IgD-negative memory B cell (primary cell): ENCODE measurements around the gene SPDYE1. TPM values are rescaled to one million over a fixed set of nuclear protein-coding genes. Genes with fewer than 3 reads are reported as not detected.
A peak's percentile ranks its signal among the peaks of the same experiment; 100 is the strongest.

Experiments
- H3K27ac Mint-ChIP-seq, 3 donors: one replicate each; pipeline ENCODE4 v1.8.0; 2020 to 2022; ENCODE audit warnings: mild to moderate bottlenecking in 3 of 3, mixed read lengths in 3 of 3, moderate library complexity in 1 of 3
- H3K27me3 Mint-ChIP-seq: one replicate; pipeline ENCODE4 v1.8.0; 2021; ENCODE audit warnings: mixed read lengths
- H3K36me3 Mint-ChIP-seq: one replicate; pipeline ENCODE4 v1.8.0; 2020; ENCODE audit warnings: mild to moderate bottlenecking, mixed read lengths
- H3K4me1 Mint-ChIP-seq, 3 donors: one replicate each; pipeline ENCODE4 v1.8.0; 2020 to 2022; ENCODE audit warnings: mixed read lengths in 3 of 3, mild to moderate bottlenecking in 1 of 3
- H3K4me3 Mint-ChIP-seq, 4 donors: one replicate each; pipeline ENCODE4 v1.8.0; 2020 to 2022; ENCODE audit warnings: mild to moderate bottlenecking in 4 of 4, mixed read lengths in 4 of 4, moderate library complexity in 3 of 4
- H3K9me3 Mint-ChIP-seq, 3 donors: one replicate each; pipeline ENCODE4 v1.8.0; 2020 to 2021; ENCODE audit warnings: mixed read lengths in 3 of 3, mild to moderate bottlenecking in 1 of 3
- polyA plus RNA-seq: library from polyadenylated mRNA; unstranded; fragments of 300-500 nt; fragmentation: Illumina TruSeq; gene quantifications from one replicate; pipeline ENCODE4 v1.2.3, GENCODE V29; 2021

Gene SPDYE1
- polyA plus RNA-seq, 1 donor from 2014 or later: 0.10 TPM

- peaks cover 16 to 60% (median 45%) of the 10 kb centered on the region in 3 donors for H3K4me1 Mint-ChIP-seq
- H3K9me3 Mint-ChIP-seq: no peaks in the 10 kb centered on the region
- H3K4me3 Mint-ChIP-seq: peak overlapping the region; percentile 87 to 95 (median 92)
- peak overlapping the region; percentile 87 to 98 (median 98) for H3K27ac Mint-ChIP-seq
- peaks cover 1% of the 10 kb centered on the region for H3K27me3 Mint-ChIP-seq
- peaks cover 6% of the 10 kb centered on the region for H3K36me3 Mint-ChIP-seq
Measured at GRCh38 chr7:44046321-44047061, 48.8 kb downstream of the SPDYE1 start.

- H3K4me3 Mint-ChIP-seq: peak overlapping the region; percentile 31 to 83 (median 56)
- peaks cover 16 to 66% (median 50%) of the 10 kb centered on the region in 3 donors for H3K4me1 Mint-ChIP-seq
- peaks cover 1% of the 10 kb centered on the region for H3K27me3 Mint-ChIP-seq
- H3K36me3 Mint-ChIP-seq: peaks cover 6% of the 10 kb centered on the region
- no peaks in the 10 kb centered on the region for H3K9me3 Mint-ChIP-seq
- peak overlapping the region; percentile 87 to 98 (median 98) for H3K27ac Mint-ChIP-seq
Measured at GRCh38 chr7:44048031-44048795, 50.5 kb downstream of the SPDYE1 start.

- Mint-ChIP-seq H3K27ac (peak overlapping the region in 1 of 3 donors; percentile 46), H3K27me3 (peaks cover 1% of the 10 kb centered on the region), H3K36me3 (peaks cover 6% of the 10 kb centered on the region), H3K9me3 (no peaks in the 10 kb centered on the region), H3K4me1 (peaks cover 21 to 64% (median 48%) of the 10 kb centered on the region in 3 donors), H3K4me3 (peak overlapping the region in 2 of 4 donors; percentile 33 to 41)
Measured at GRCh38 chr7:44050121-44050914, 52.6 kb downstream of the SPDYE1 start.

- H3K4me3 Mint-ChIP-seq: peak overlapping the region in 1 of 4 donors; percentile 33
- H3K27me3 Mint-ChIP-seq: peaks cover 1% of the 10 kb centered on the region
- H3K4me1 Mint-ChIP-seq: peaks cover 24 to 63% (median 48%) of the 10 kb centered on the region in 3 donors
- peak overlapping the region in 2 of 3 donors; percentile 21 to 46 for H3K27ac Mint-ChIP-seq
- H3K36me3 Mint-ChIP-seq: peaks cover 6% of the 10 kb centered on the region
- H3K9me3 Mint-ChIP-seq: no peaks in the 10 kb centered on the region
Measured at GRCh38 chr7:44050915-44051560, 53.3 kb downstream of the SPDYE1 start.

- Mint-ChIP-seq H3K4me1 (peaks cover 21 to 58% (median 47%) of the 10 kb centered on the region in 3 donors), H3K27me3 (no peaks in the 10 kb centered on the region), H3K36me3 (peaks cover 4% of the 10 kb centered on the region), H3K4me3 (peak overlapping the region in 1 of 4 donors; percentile 45), H3K27ac (peak overlapping the region in 2 of 3 donors; percentile 16 to 78), H3K9me3 (no peaks in the 10 kb centered on the region)
Measured at GRCh38 chr7:44051611-44052220, 54.0 kb downstream of the SPDYE1 start.

GRCh38 chr7:44052771-44053365 is 55.2 kb downstream of the SPDYE1 start:
- Mint-ChIP-seq H3K4me1 (peaks cover 18 to 56% (median 45%) of the 10 kb centered on the region in 3 donors), H3K9me3 (no peaks in the 10 kb centered on the region), H3K4me3 (peak overlapping the region in 1 of 4 donors; percentile 18), H3K27ac (peak overlapping the region; percentile 35 to 47 (median 41)), H3K36me3 (peaks cover 8% of the 10 kb centered on the region), H3K27me3 (no peaks in the 10 kb centered on the region)

- Mint-ChIP-seq H3K4me3 (no peak overlapping the region), H3K27ac (peak overlapping the region in 2 of 3 donors; percentile 78 to 89), H3K4me1 (peaks cover 39 to 61% (median 57%) of the 10 kb centered on the region in 3 donors), H3K9me3 (no peaks in the 10 kb centered on the region), H3K27me3 (peaks cover 4% of the 10 kb centered on the region), H3K36me3 (peaks cover 7% of the 10 kb centered on the region)
Measured at GRCh38 chr7:44056681-44057080, 59.0 kb downstream of the SPDYE1 start.

- peaks cover 39 to 58% (median 54%) of the 10 kb centered on the region in 3 donors for H3K4me1 Mint-ChIP-seq
- H3K9me3 Mint-ChIP-seq: no peaks in the 10 kb centered on the region
- peaks cover 7% of the 10 kb centered on the region for H3K36me3 Mint-ChIP-seq
- peak overlapping the region in 3 of 4 donors; percentile 11 to 93 (median 85) for H3K4me3 Mint-ChIP-seq
- peak overlapping the region; percentile 97 to 99 (median 97) for H3K27ac Mint-ChIP-seq
- H3K27me3 Mint-ChIP-seq: peaks cover 4% of the 10 kb centered on the region
Measured at GRCh38 chr7:44057181-44057848, 59.6 kb downstream of the SPDYE1 start.

- Mint-ChIP-seq H3K9me3 (no peaks in the 10 kb centered on the region), H3K36me3 (peaks cover 7% of the 10 kb centered on the region), H3K27me3 (peaks cover 4% of the 10 kb centered on the region), H3K4me1 (peaks cover 39 to 52% (median 51%) of the 10 kb centered on the region in 3 donors), H3K4me3 (peak overlapping the region; percentile 75 to 93 (median 82)), H3K27ac (peak overlapping the region; percentile 97 to 99 (median 97))
Measured at GRCh38 chr7:44057849-44058758, 60.4 kb downstream of the SPDYE1 start.

- Mint-ChIP-seq H3K36me3 (peaks cover 7% of the 10 kb centered on the region), H3K27ac (peak overlapping the region; percentile 97 to 99 (median 97)), H3K9me3 (no peaks in the 10 kb centered on the region), H3K4me3 (peak overlapping the region; percentile 75 to 93 (median 82)), H3K4me1 (peaks cover 39 to 52% (median 51%) of the 10 kb centered on the region in 3 donors), H3K27me3 (peaks cover 4% of the 10 kb centered on the region)
Measured at GRCh38 chr7:44058759-44059218, 61.1 kb downstream of the SPDYE1 start.

- Mint-ChIP-seq H3K4me3 (peak overlapping the region; percentile 75 to 93 (median 82)), H3K36me3 (peaks cover 7% of the 10 kb centered on the region), H3K9me3 (no peaks in the 10 kb centered on the region), H3K27me3 (peaks cover 4% of the 10 kb centered on the region), H3K27ac (peak overlapping the region; percentile 97 to 99 (median 97)), H3K4me1 (peaks cover 39 to 52% (median 51%) of the 10 kb centered on the region in 3 donors)
Measured at GRCh38 chr7:44059219-44060090, 61.8 kb downstream of the SPDYE1 start.
